Astrocyte (in vitro differentiated cells and primary cell): ENCODE data around the gene ZNF385C.

Experiments
- EZH2 ChIP-seq: IDR thresholded peaks from 2 replicates; pipeline ENCODE4 v1.6.1; 2012; ENCODE audit warnings: mild to moderate bottlenecking, low read length, inconsistent platforms; ENCODE audit not compliant: insufficient read depth
- TF ChIP-seq, protein P1 (sequence below): IDR thresholded peaks from 2 replicates; pipeline ENCODE4 v1.5.1; 2011; ENCODE audit warnings: low read depth, mild to moderate bottlenecking, inconsistent platforms, low read length, moderate library complexity; ENCODE audit not compliant: insufficient read depth

DNA sequence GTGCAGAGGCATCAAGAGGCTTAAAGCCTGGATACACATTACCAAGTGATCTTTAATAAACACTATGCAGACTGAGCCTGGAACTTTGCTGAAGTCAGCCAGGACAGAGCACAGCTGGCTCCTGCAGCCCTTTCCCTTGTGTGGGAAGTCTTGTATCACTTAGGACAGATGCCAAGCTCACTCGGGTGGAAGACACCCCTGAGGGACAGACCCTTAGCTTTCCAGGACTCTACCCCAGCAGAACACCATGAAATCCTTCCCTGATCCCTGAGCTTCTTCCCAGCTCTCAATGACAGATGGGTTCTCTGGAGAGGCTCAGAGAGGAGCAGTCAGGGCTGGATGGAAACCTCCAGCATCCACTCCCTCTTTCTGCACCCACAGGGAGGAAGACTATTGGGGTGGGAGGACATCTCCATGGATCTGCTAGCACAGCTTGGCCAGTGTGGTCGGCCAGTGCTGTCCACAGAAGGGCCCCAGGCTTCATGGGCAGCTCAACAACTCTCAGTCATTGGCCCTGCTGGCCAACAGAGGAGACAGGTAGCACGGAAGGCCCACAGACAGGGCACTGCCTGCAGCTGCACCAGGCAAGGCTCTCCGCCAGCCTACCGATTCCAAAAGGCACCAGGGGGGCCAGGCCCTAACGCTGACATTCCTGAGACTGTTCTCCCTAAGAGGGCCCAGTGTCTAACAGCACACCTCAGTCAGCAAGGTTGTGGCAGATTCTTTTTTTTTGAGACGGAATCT lies 40.6 kb upstream of the ZNF385C start:
- TF ChIP-seq, protein P1, sequence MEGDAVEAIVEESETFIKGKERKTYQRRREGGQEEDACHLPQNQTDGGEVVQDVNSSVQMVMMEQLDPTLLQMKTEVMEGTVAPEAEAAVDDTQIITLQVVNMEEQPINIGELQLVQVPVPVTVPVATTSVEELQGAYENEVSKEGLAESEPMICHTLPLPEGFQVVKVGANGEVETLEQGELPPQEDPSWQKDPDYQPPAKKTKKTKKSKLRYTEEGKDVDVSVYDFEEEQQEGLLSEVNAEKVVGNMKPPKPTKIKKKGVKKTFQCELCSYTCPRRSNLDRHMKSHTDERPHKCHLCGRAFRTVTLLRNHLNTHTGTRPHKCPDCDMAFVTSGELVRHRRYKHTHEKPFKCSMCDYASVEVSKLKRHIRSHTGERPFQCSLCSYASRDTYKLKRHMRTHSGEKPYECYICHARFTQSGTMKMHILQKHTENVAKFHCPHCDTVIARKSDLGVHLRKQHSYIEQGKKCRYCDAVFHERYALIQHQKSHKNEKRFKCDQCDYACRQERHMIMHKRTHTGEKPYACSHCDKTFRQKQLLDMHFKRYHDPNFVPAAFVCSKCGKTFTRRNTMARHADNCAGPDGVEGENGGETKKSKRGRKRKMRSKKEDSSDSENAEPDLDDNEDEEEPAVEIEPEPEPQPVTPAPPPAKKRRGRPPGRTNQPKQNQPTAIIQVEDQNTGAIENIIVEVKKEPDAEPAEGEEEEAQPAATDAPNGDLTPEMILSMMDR = no peak
- no peak for TF ChIP-seq EZH2
